GM23248 (cell line): ENCODE measurements around the gene KIF9. TPM values are rescaled to one million over a fixed set of nuclear protein-coding genes. Genes with fewer than 3 reads are reported as not detected.

ENCODE experiments used
- DNase-seq: peaks from one replicate; pipeline ENCODE4 v3.0.0-alpha.2; 2015
- H2AFZ ChIP-seq: fragments of 200-600 bp; sonication (generic); 2 replicates; pipeline ENCODE4 v1.6.1; 2016; ENCODE audit warnings: antibody characterized with exemption
- H3F3A ChIP-seq: fragments of 200-600 bp; sonication (generic); 2 replicates; pipeline ENCODE4 v1.6.1; 2016; ENCODE audit warnings: mild to moderate bottlenecking, antibody characterized with exemption, mixed run types; ENCODE audit not compliant: insufficient read depth
- H3K27ac ChIP-seq: fragments of 200-600 bp; sonication (generic); 2 replicates; pipeline ENCODE4 v1.5.1; 2016; ENCODE audit warnings: mild to moderate bottlenecking
- H3K27me3 ChIP-seq: fragments of 200-600 bp; sonication (generic); replicated peaks from 2 replicates; pipeline ENCODE4 v1.6.1; 2016; ENCODE audit warnings: mild to moderate bottlenecking; ENCODE audit not compliant: insufficient read depth
- H3K36me3 ChIP-seq: fragments of 200-600 bp; sonication (generic); 2 replicates; pipeline ENCODE4 v1.6.1; 2016; ENCODE audit warnings: low read depth, mild to moderate bottlenecking
- H3K4me1 ChIP-seq: fragments of 200-600 bp; sonication (generic); 2 replicates; pipeline ENCODE4 v1.6.1; 2016; ENCODE audit warnings: mild to moderate bottlenecking; ENCODE audit not compliant: insufficient read depth
- H3K4me2 ChIP-seq: fragments of 200-600 bp; sonication (generic); one replicate; pipeline ENCODE4 v1.6.1; 2016; ENCODE audit warnings: mild to moderate bottlenecking; ENCODE audit not compliant: unreplicated experiment
- H3K4me3 ChIP-seq: fragments of 200-600 bp; sonication (generic); 2 replicates; pipeline ENCODE4 v1.5.1; 2016; ENCODE audit warnings: mild to moderate bottlenecking
- H3K79me2 ChIP-seq: fragments of 200-600 bp; sonication (generic); 2 replicates; pipeline ENCODE4 v1.6.1; 2016; ENCODE audit warnings: mild to moderate bottlenecking; ENCODE audit not compliant: insufficient read depth
- H3K9ac ChIP-seq: fragments of 200-600 bp; sonication (generic); 2 replicates; pipeline ENCODE4 v1.6.1; 2016; ENCODE audit warnings: mild to moderate bottlenecking
- H3K9me2 ChIP-seq: fragments of 200-600 bp; sonication (generic); 2 replicates; pipeline ENCODE4 v1.6.1; 2016; ENCODE audit warnings: mixed run types, mild to moderate bottlenecking, moderate library complexity; ENCODE audit not compliant: insufficient read depth
- H3K9me3 ChIP-seq: fragments of 200-600 bp; sonication (generic); one replicate; pipeline ENCODE4 v1.6.1; 2017; ENCODE audit warnings: low read depth
- H4K20me1 ChIP-seq: fragments of 200-600 bp; sonication (generic); 2 replicates; pipeline ENCODE4 v1.6.0; 2016; ENCODE audit not compliant: insufficient read depth
- EZH2 ChIP-seq: fragments of 200-600 bp; sonication (generic); IDR thresholded peaks from 2 replicates; pipeline ENCODE4 v1.6.1; 2018; ENCODE audit warnings: antibody characterized with exemption, mild to moderate bottlenecking; ENCODE audit not compliant: insufficient read depth, poor library complexity, severe bottlenecking
- EZH2phosphoT487 ChIP-seq: fragments of 200-600 bp; sonication (generic); IDR thresholded peaks from 2 replicates; pipeline ENCODE4 v1.6.1; 2018; ENCODE audit warnings: antibody characterized with exemption, moderate library complexity, mild to moderate bottlenecking, low read depth; ENCODE audit not compliant: insufficient read depth
- WGBS, 2 experiments: methylation state at CpG; one replicate each; pipeline ENCODE4 v1.1.6; 2015 to 2017; ENCODE audit warnings: low lambda C conversion rate in 2 of 2, low coverage in 1 of 2; ENCODE audit errors: missing lambda C conversion rate in 2 of 2; 5-methylcytosine and 5-hydroxymethylcytosine counted together
- in situ Hi-C: fragments of 300-500 bp; cut with MboI; formaldehyde crosslinking; loops from 2 replicates; pipeline ENCODE4 v1.15.0; 2020
- polyA plus RNA-seq: library from polyadenylated mRNA; unstranded; fragments of >200 nt; fragmentation: Nextera tagmentation; extraction: Ambion mirVana; gene quantifications from 2 replicates; pipeline ENCODE4 v1.2.1, GENCODE V29; 2016
- total RNA-seq: library from RNA; depleted of rRNA; stranded (reverse); fragments of >200 nt; shearing (Covaris generic); gene quantifications from 2 replicates; pipeline ENCODE4 v1.2.3, GENCODE V29; 2014

KIF9 gene
- total and polyA plus RNA-seq, 2 experiments from 2014 or later: 5.8 to 14.6 TPM

GRCh38 chr3:47280519-47280918 is 2.1 kb downstream of the KIF9 start:
- no peaks in the 10 kb centered on the region for H3K27me3 ChIP-seq
- H3K4me1 ChIP-seq: peaks cover 8% of the 10 kb centered on the region; the same call in 1 of the 2 replicates
- no peak overlapping the region for H2AFZ ChIP-seq
- peaks cover 8% of the 10 kb centered on the region; the same call in 1 of the 2 replicates for H3F3A ChIP-seq
- no peak overlapping the region for H3K4me2 ChIP-seq
- peaks cover 34% of the 10 kb centered on the region for H3K79me2 ChIP-seq
- no peak overlapping the region for H3K9ac ChIP-seq
- H3K36me3 ChIP-seq: no peaks in the 10 kb centered on the region
- no peak overlapping the region for H3K4me3 ChIP-seq
- no peak for DNase-seq
- in situ Hi-C loops: no loop called here
- WGBS, 2 experiments: 88 to 90% methylated on average over 5 of the region's 5 CpGs
- H3K27ac ChIP-seq: no peak overlapping the region
- no peaks in the 10 kb centered on the region for H4K20me1 ChIP-seq
- no peaks in the 10 kb centered on the region for H3K9me2 ChIP-seq
- no peak for TF ChIP-seq EZH2phosphoT487
- no peak for TF ChIP-seq EZH2
- no peaks in the 10 kb centered on the region for H3K9me3 ChIP-seq

- 91% methylated on average over 4 of the region's 4 CpGs for WGBS, 2 experiments
- in situ Hi-C loops: no loop called here
- H3K9ac ChIP-seq: no peak overlapping the region
Observed at GRCh38 chr3:47276558-47276957, 6.0 kb downstream of the KIF9 start.

DNA sequence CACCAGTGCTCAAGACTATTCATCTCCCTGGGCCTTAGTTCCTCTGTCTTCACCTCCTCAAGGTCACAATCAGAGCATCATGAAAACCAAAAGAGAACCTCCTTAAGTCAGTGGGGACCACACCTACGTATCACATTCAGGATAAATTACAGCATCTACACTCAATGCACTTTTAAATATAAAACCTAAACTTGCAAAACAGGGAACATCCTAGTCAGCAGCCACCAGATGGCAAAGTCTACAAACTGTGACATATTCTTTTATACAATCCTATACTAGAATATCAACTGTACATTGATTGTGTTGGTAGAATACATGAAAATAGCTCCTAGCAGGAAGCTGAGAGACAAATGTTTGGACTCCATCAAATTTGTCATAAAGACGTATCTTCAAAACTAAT is 7.9 kb downstream of the KIF9 start:
- TF ChIP-seq EZH2 (no peak), EZH2phosphoT487 (no peak)
- 81 to 84% methylated on average over 2 of the region's 2 CpGs for WGBS, 2 experiments
- Histone ChIP-seq H4K20me1 (no peaks in the 10 kb centered on the region), H2AFZ (no peak overlapping the region), H3K4me3 (no peak overlapping the region), H3K79me2 (no peaks in the 10 kb centered on the region), H3F3A (no peaks in the 10 kb centered on the region), H3K27me3 (no peaks in the 10 kb centered on the region), H3K9ac (no peak overlapping the region), H3K9me2 (no peaks in the 10 kb centered on the region), H3K27ac (no peak overlapping the region), H3K36me3 (no peaks in the 10 kb centered on the region), H3K4me2 (no peak overlapping the region), H3K4me1 (no peaks in the 10 kb centered on the region), H3K9me3 (no peaks in the 10 kb centered on the region)
- in situ Hi-C loops: no loop called here
- DNase-seq: no peak

More at GRCh38 chr3:47276558-47276957, 6.0 kb downstream of the KIF9 start:
- no peaks in the 10 kb centered on the region for H3K27me3 ChIP-seq
- no peaks in the 10 kb centered on the region for H3K36me3 ChIP-seq
- H4K20me1 ChIP-seq: no peaks in the 10 kb centered on the region
- no peaks in the 10 kb centered on the region for H3K9me2 ChIP-seq
- H2AFZ ChIP-seq: no peak overlapping the region
- H3K4me2 ChIP-seq: no peak overlapping the region
- no peak for TF ChIP-seq EZH2phosphoT487
- TF ChIP-seq EZH2: no peak
- no peaks in the 10 kb centered on the region for H3F3A ChIP-seq
- no peaks in the 10 kb centered on the region for H3K9me3 ChIP-seq
- H3K4me3 ChIP-seq: no peak overlapping the region
- H3K4me1 ChIP-seq: no peaks in the 10 kb centered on the region
- DNase-seq: no peak
- H3K27ac ChIP-seq: no peak overlapping the region
- H3K79me2 ChIP-seq: peaks cover 8% of the 10 kb centered on the region; the same call in 1 of the 2 replicates

- H3K9me3 ChIP-seq: no peaks in the 10 kb centered on the region
- no peaks in the 10 kb centered on the region for H4K20me1 ChIP-seq
- no peaks in the 10 kb centered on the region for H3K27me3 ChIP-seq
- no peak overlapping the region for H3K9ac ChIP-seq
- 80 to 91% methylated on average over 5 of the region's 5 CpGs for WGBS, 2 experiments
- no peak for DNase-seq
- H3K4me3 ChIP-seq: no peak overlapping the region
- H2AFZ ChIP-seq: no peak overlapping the region
- H3K4me2 ChIP-seq: no peak overlapping the region
- H3K27ac ChIP-seq: no peak overlapping the region
- no peaks in the 10 kb centered on the region for H3K79me2 ChIP-seq
- H3K9me2 ChIP-seq: no peaks in the 10 kb centered on the region
- H3K36me3 ChIP-seq: no peaks in the 10 kb centered on the region
- TF ChIP-seq EZH2phosphoT487 (no peak), EZH2 (no peak)
- in situ Hi-C loops: no loop called here
- H3F3A ChIP-seq: no peaks in the 10 kb centered on the region
- H3K4me1 ChIP-seq: no peaks in the 10 kb centered on the region
Observed at GRCh38 chr3:47273564-47273963, 9.0 kb downstream of the KIF9 start.

DNA sequence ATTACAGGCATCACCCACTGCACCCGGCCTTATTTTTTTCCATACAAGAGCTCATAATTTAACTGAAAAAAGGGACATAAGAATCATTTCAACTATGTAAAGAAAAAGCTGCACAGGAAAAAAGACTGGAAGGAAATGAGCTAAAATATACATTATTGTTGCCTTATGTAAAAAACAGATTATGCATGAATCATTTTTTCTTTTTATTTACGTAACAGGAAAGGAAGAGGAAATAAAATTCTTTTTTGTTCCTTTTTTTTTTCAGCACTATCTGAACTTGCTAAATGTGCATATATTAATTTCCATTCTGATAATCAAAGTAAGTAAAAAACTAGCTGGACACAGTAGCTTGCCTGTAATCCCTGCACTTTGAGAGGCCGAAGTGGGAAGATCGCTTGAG is 12.1 kb downstream of the KIF9 start:
- no peak for DNase-seq
- peaks cover 4% of the 10 kb centered on the region; the same call in 1 of the 2 replicates for H3F3A ChIP-seq
- H3K79me2 ChIP-seq: no peaks in the 10 kb centered on the region
- H4K20me1 ChIP-seq: no peaks in the 10 kb centered on the region
- H3K4me1 ChIP-seq: peaks cover 9% of the 10 kb centered on the region
- H3K9me3 ChIP-seq: no peaks in the 10 kb centered on the region
- H3K9ac ChIP-seq: no peak overlapping the region
- H3K36me3 ChIP-seq: no peaks in the 10 kb centered on the region
- no peak overlapping the region for H2AFZ ChIP-seq
- no peak overlapping the region for H3K4me2 ChIP-seq
- no peak overlapping the region for H3K4me3 ChIP-seq
- WGBS, 2 experiments: 94 to 97% methylated on average over 4 of the region's 4 CpGs
- no peak overlapping the region for H3K27ac ChIP-seq
- in situ Hi-C loops: no loop called here
- H3K27me3 ChIP-seq: no peaks in the 10 kb centered on the region
- H3K9me2 ChIP-seq: no peaks in the 10 kb centered on the region
- TF ChIP-seq EZH2phosphoT487 (no peak), EZH2 (no peak)
